Caco-2 (cell line): ENCODE data around the gene MED9. TPM values are rescaled to one million over a fixed set of nuclear protein-coding genes. Genes with fewer than 3 reads are reported as not detected.

Source experiments
- BruUV-seq: library from RNA; stranded (reverse); fragments of 400-500 nt; replicated peaks from 2 replicates; lab custom pipeline; 2021; lab: Mats Ljungman, UMichigan
- CTCF ChIA-PET: fragments of 300-600 bp; sonication (Branson Sonifier 250); formaldehyde crosslinking; loops from one replicate; lab custom pipeline; 2022; ENCODE audit warnings: antibody characterized with exemption; lab: Charles Lee
- POLR2A ChIA-PET: fragments of 300-600 bp; sonication (Branson Sonifier 250); formaldehyde crosslinking; loops from one replicate; lab custom pipeline; 2022; ENCODE audit warnings: antibody characterized with exemption; lab: Charles Lee
- DNase-seq, 2 experiments: peaks; one replicate each; pipeline versions ENCODE4 v3.0.0 to v3.0.0-alpha.2; 2020 to 2022
- H3K27me3 ChIP-seq: replicated peaks from 2 replicates; pipeline ENCODE4 v1.6.0; 2011; ENCODE audit warnings: low read length; ENCODE audit not compliant: control insufficient read depth, insufficient read depth
- H3K36me3 ChIP-seq: 2 replicates; pipeline ENCODE4 v1.5.1; 2011; ENCODE audit warnings: low read length; ENCODE audit not compliant: control insufficient read depth, insufficient read depth
- H3K4me1 ChIP-seq: fragments of 250-450 bp; sonication (Bioruptor Pico); 2 replicates; pipeline ENCODE4 v1.5.1; 2020; ENCODE audit warnings: mild to moderate bottlenecking
- H3K4me3 ChIP-seq: 2 replicates; pipeline ENCODE4 v1.5.1; 2011; ENCODE audit warnings: low read depth, mild to moderate bottlenecking, control low read depth, low read length
- H3K9me3 ChIP-seq: fragments of 250-450 bp; sonication (Bioruptor Pico); 2 replicates; pipeline ENCODE4 v1.5.1; 2020; ENCODE audit warnings: mild to moderate bottlenecking, moderate library complexity
- H3K27ac Mint-ChIP-seq: one replicate; pipeline ENCODE4 v1.8.0; 2022; ENCODE audit warnings: mixed read lengths; ENCODE audit not compliant: unreplicated experiment
- H3K27me3 Mint-ChIP-seq: one replicate; pipeline ENCODE4 v1.8.0; 2022; ENCODE audit warnings: mixed read lengths; ENCODE audit not compliant: insufficient read depth, unreplicated experiment
- H3K36me3 Mint-ChIP-seq: one replicate; pipeline ENCODE4 v1.8.0; 2022; ENCODE audit warnings: mild to moderate bottlenecking, mixed read lengths; ENCODE audit not compliant: insufficient read depth, unreplicated experiment
- H3K4me1 Mint-ChIP-seq: one replicate; pipeline ENCODE4 v1.8.0; 2022; ENCODE audit warnings: low read depth, mixed read lengths; ENCODE audit not compliant: unreplicated experiment
- H3K4me3 Mint-ChIP-seq: one replicate; pipeline ENCODE4 v1.8.0; 2022; ENCODE audit warnings: mild to moderate bottlenecking, moderate library complexity, mixed read lengths; ENCODE audit not compliant: unreplicated experiment
- H3K9me3 Mint-ChIP-seq: one replicate; pipeline ENCODE4 v1.8.0; 2022; ENCODE audit warnings: mixed read lengths; ENCODE audit not compliant: unreplicated experiment
- intact Hi-C: fragments of 100-400 bp; cut with micrococcal nuclease; formaldehyde crosslinking; loops from one replicate; pipeline ENCODE4 v1.10.0; 2022; ENCODE audit not compliant: unreplicated experiment
- total RNA-seq: library from RNA; stranded (reverse); gene quantifications from 2 replicates; pipeline ENCODE4 v1.2.3, GENCODE V29; 2022
- TF ChIP-seq, protein P1 (sequence below), 2 experiments: fragments of 200-600 bp in 1 of 2; IDR thresholded peaks; 1 replicate in 1 of 2; 2 replicates in 1 of 2; pipeline versions ENCODE4 v1.5.1 to v1.8.0; 2011 to 2022; ENCODE audit warnings: antibody characterized with exemption in 1 of 2, control low read depth in 1 of 2, inconsistent platforms in 1 of 2, low read depth in 1 of 2, low read length in 1 of 2, mild to moderate bottlenecking in 1 of 2, moderate library complexity in 1 of 2; ENCODE audit not compliant: insufficient read depth in 1 of 2, severe bottlenecking in 1 of 2, unreplicated experiment in 1 of 2

MED9 gene
- total RNA-seq, 1 experiment from 2014 or later, result 24.9 TPM

DNA sequence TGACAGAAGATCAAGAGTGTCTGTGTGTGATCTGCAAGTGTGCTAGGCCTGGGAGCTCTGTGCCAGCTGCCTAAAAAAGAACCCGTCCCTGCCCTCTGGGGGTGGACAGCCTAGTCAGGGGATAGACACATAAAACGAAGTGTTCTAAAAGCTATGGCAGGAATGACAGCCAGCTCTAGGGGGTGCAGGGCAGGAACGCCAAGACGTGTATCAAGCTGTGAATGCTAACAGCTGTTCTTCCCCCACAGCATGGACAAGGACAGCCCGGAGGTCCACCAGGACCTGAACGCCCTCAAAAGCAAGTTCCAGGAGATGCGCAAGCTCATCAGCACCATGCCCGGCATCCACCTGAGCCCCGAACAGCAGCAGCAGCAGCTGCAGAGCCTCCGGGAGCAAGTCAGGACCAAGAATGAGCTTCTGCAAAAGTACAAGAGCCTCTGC lies 14.3 kb downstream of the MED9 start:
- no peak overlapping the region for H3K4me3 Mint-ChIP-seq
- ChIA-PET CTCF (interaction anchor here (0.9 to 1.3 kb wide), 2 partner anchors 62 to 103 kb away, joined by 3 to 4 read pairs; no protein-coding TSS in a partner anchor), POLR2A (no interaction called here)
- intact Hi-C loops, result no loop called here
- no peaks in the 10 kb centered on the region for H3K27me3 Mint-ChIP-seq
- H3K9me3 Mint-ChIP-seq, result no peaks in the 10 kb centered on the region
- Histone ChIP-seq H3K4me3 (no peak overlapping the region), H3K4me1 (no peaks in the 10 kb centered on the region), H3K27me3 (no peaks in the 10 kb centered on the region), H3K36me3 (peaks cover 2% of the 10 kb centered on the region), H3K9me3 (no peaks in the 10 kb centered on the region)
- H3K36me3 Mint-ChIP-seq, result peaks cover 68% of the 10 kb centered on the region
- TF ChIP-seq, protein P1, sequence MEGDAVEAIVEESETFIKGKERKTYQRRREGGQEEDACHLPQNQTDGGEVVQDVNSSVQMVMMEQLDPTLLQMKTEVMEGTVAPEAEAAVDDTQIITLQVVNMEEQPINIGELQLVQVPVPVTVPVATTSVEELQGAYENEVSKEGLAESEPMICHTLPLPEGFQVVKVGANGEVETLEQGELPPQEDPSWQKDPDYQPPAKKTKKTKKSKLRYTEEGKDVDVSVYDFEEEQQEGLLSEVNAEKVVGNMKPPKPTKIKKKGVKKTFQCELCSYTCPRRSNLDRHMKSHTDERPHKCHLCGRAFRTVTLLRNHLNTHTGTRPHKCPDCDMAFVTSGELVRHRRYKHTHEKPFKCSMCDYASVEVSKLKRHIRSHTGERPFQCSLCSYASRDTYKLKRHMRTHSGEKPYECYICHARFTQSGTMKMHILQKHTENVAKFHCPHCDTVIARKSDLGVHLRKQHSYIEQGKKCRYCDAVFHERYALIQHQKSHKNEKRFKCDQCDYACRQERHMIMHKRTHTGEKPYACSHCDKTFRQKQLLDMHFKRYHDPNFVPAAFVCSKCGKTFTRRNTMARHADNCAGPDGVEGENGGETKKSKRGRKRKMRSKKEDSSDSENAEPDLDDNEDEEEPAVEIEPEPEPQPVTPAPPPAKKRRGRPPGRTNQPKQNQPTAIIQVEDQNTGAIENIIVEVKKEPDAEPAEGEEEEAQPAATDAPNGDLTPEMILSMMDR (IDR thresholded peaks at IDR 0.05; ENCODE audit: insufficient read depth in 1 of 2, low read depth in 1 of 2, low read length in 1 of 2, severe bottlenecking in 1 of 2, unreplicated experiment in 1 of 2), result no peak
- BruUV-seq, result no TSS peak
- no peak for DNase-seq
- no peak overlapping the region for H3K27ac Mint-ChIP-seq
- peaks cover 12% of the 10 kb centered on the region for H3K4me1 Mint-ChIP-seq

DNA sequence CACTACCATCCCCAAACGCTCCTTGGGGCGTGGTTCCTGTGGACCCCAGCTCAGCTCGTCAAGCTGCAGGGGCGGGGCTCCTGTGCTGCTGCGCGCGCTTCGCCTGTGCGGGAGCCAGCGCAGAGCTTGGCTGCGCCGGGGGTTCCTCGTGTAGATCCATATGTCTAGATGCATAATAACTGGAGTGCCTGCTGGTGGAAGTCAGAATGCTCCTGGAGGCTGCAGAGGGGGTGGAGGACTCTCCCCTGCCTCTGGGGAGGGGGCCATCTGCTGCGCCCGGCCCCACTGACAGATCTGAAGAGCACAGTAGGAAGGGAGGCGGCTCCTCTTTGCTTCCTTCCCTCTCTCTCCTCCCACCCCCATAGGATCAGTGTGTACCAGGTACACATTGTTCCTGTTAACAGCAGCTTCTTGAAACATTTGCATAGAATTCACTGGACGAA lies 14.8 kb downstream of the MED9 start:
- Histone ChIP-seq H3K27me3 (no peaks in the 10 kb centered on the region), H3K36me3 (peaks cover 2% of the 10 kb centered on the region), H3K4me3 (no peak overlapping the region), H3K9me3 (no peaks in the 10 kb centered on the region), H3K4me1 (no peaks in the 10 kb centered on the region)
- Mint-ChIP-seq H3K36me3 (peaks cover 68% of the 10 kb centered on the region), H3K27ac (peak overlapping the region; percentile 19), H3K4me1 (peaks cover 12% of the 10 kb centered on the region), H3K4me3 (no peak overlapping the region), H3K27me3 (no peaks in the 10 kb centered on the region), H3K9me3 (no peaks in the 10 kb centered on the region)
- ChIA-PET CTCF (interaction anchor here (1.3 kb wide), 1 partner anchor 104 kb away, joined by 4 read pairs; no protein-coding TSS in a partner anchor), POLR2A (no interaction called here)
- TF ChIP-seq, protein P1 (IDR thresholded peaks at IDR 0.05; ENCODE audit: insufficient read depth in 1 of 2, low read depth in 1 of 2, low read length in 1 of 2, severe bottlenecking in 1 of 2, unreplicated experiment in 1 of 2), result no peak
- BruUV-seq, result no TSS peak
- no peak for DNase-seq
- intact Hi-C loops, result no loop called here

- peaks cover 66% of the 10 kb centered on the region for H3K36me3 Mint-ChIP-seq
- peaks cover 2% of the 10 kb centered on the region; the same call in 1 of the 2 replicates for H3K4me1 ChIP-seq
- intact Hi-C loops, result no loop called here
- peaks cover 2% of the 10 kb centered on the region for H3K36me3 ChIP-seq
- H3K4me3 Mint-ChIP-seq, result no peak overlapping the region
- no peak for DNase-seq
- H3K27me3 Mint-ChIP-seq, result no peaks in the 10 kb centered on the region
- peak overlapping the region; percentile 19 for H3K27ac Mint-ChIP-seq
- CTCF ChIA-PET, result no interaction called here
- H3K9me3 Mint-ChIP-seq, result no peaks in the 10 kb centered on the region
- peaks cover 12% of the 10 kb centered on the region for H3K4me1 Mint-ChIP-seq
- H3K27me3 ChIP-seq, result no peaks in the 10 kb centered on the region
- POLR2A ChIA-PET, result no interaction called here
- H3K9me3 ChIP-seq, result no peaks in the 10 kb centered on the region
- H3K4me3 ChIP-seq, result no peak overlapping the region
- TF ChIP-seq, protein P1 (IDR thresholded peaks at IDR 0.05; ENCODE audit: insufficient read depth in 1 of 2, low read depth in 1 of 2, low read length in 1 of 2, severe bottlenecking in 1 of 2, unreplicated experiment in 1 of 2), result no peak
- no TSS peak for BruUV-seq
Observed at GRCh38 chr17:17492085-17492484, 15.3 kb downstream of the MED9 start.
